OCI-M1 (cell line): ENCODE results near the gene PDHA1.
A peak's percentile ranks its signal among the peaks of the same experiment; 100 is the strongest.

ENCODE experiments used
- DNase-seq: peaks from one replicate; lab custom pipeline; 2025; lab: John Stamatoyannopoulos, UW

Gene PDHA1

GRCh38 chrX:19375546-19375945 is 31.8 kb downstream of the PDHA1 start:
- no peak for DNase-seq

GRCh38 chrX:19377799-19378198 is 34.1 kb downstream of the PDHA1 start:
- no peak for DNase-seq

- no peak for DNase-seq
These were observed 37.6 kb downstream of the PDHA1 start for GRCh38 chrX:19381326-19381725.

- DNase-seq: peak; percentile 65
These were observed 38.9 kb downstream of the PDHA1 start for GRCh38 chrX:19382555-19383145.

GRCh38 chrX:19386679-19387078 is 43.0 kb downstream of the PDHA1 start:
- no peak for DNase-seq

- DNase-seq: no peak
These were observed 44.4 kb downstream of the PDHA1 start for GRCh38 chrX:19388064-19388679.

GRCh38 chrX:19388741-19389140 is 45.0 kb downstream of the PDHA1 start:
- DNase-seq: no peak

GRCh38 chrX:19389227-19389845 is 45.6 kb downstream of the PDHA1 start:
- no peak for DNase-seq

GRCh38 chrX:19392078-19392477 is 48.4 kb downstream of the PDHA1 start:
- no peak for DNase-seq

- DNase-seq: no peak
These were observed 49.0 kb downstream of the PDHA1 start for GRCh38 chrX:19392703-19393102.

GRCh38 chrX:19403696-19404095 is 60.0 kb downstream of the PDHA1 start:
- no peak for DNase-seq

- no peak for DNase-seq
These were observed 66.5 kb downstream of the PDHA1 start for GRCh38 chrX:19410259-19410658.
